Neural cell (in vitro differentiated cells): ENCODE measurements around the gene NUP210L. TPM values are rescaled to one million over a fixed set of nuclear protein-coding genes. Genes with fewer than 3 reads are reported as not detected.

Source experiments
- H2AFZ ChIP-seq: fragments of 200-600, 300-800 bp; sonication (generic), shearing (Covaris generic); 2 replicates; pipeline ENCODE4 v1.6.0; 2014; ENCODE audit warnings: low read depth, mild to moderate bottlenecking, antibody characterized with exemption, low read length, moderate library complexity
- H3F3A ChIP-seq: fragments of 200-600 bp; shearing (Covaris generic); 2 replicates; pipeline ENCODE4 v1.6.1; 2016; ENCODE audit warnings: mild to moderate bottlenecking, moderate library complexity, mixed read lengths, antibody characterized with exemption, low read length; ENCODE audit not compliant: insufficient read depth, poor library complexity, severe bottlenecking
- H3K27ac ChIP-seq: fragments of 200-600, 300-800 bp; sonication (generic), shearing (Covaris generic); 2 replicates; pipeline ENCODE4 v1.5.1; 2014; ENCODE audit warnings: mild to moderate bottlenecking, low read length, moderate library complexity
- H3K27me3 ChIP-seq: fragments of 300-800, 200-600 bp; sonication (generic), shearing (Covaris generic); 2 replicates; pipeline ENCODE4 v1.6.0; 2014; ENCODE audit warnings: mild to moderate bottlenecking, low read depth, low read length, moderate library complexity; ENCODE audit not compliant: insufficient read depth
- H3K36me3 ChIP-seq: fragments of 300-800, 200-600 bp; sonication (generic), shearing (Covaris generic); 2 replicates; pipeline ENCODE4 v1.5.1; 2014; ENCODE audit warnings: mild to moderate bottlenecking, antibody characterized with exemption, low read length, moderate library complexity; ENCODE audit not compliant: insufficient read depth
- H3K4me2 ChIP-seq: fragments of 300-800, 200-600 bp; sonication (generic), shearing (Covaris generic); 2 replicates; pipeline ENCODE4 v1.6.0; 2014; ENCODE audit warnings: mild to moderate bottlenecking, low read length
- H3K4me3 ChIP-seq: fragments of 300-800, 200-600 bp; sonication (generic), shearing (Covaris generic); 2 replicates; pipeline ENCODE4 v1.5.1; 2014; ENCODE audit warnings: mild to moderate bottlenecking, low read length, moderate library complexity
- H3K79me2 ChIP-seq: fragments of 200-600 bp; shearing (Covaris generic); replicated peaks from 2 replicates; pipeline ENCODE4 v1.6.0; 2014; ENCODE audit warnings: mild to moderate bottlenecking, low read length, moderate library complexity; ENCODE audit not compliant: insufficient read depth
- H3K9ac ChIP-seq: fragments of 300-800, 200-600 bp; sonication (generic), shearing (Covaris generic); 2 replicates; pipeline ENCODE4 v1.6.1; 2016; ENCODE audit warnings: mild to moderate bottlenecking, low read length, mixed read lengths
- H3K9me2 ChIP-seq: fragments of 200-600 bp; shearing (Covaris generic); 2 replicates; pipeline ENCODE4 v1.6.1; 2016; ENCODE audit warnings: mild to moderate bottlenecking, low read length, mixed read lengths; ENCODE audit not compliant: insufficient read depth
- H3K9me3 ChIP-seq: fragments of 200-600, 300-800 bp; sonication (generic), shearing (Covaris generic); 2 replicates; pipeline ENCODE4 v1.6.1; 2016; ENCODE audit warnings: mild to moderate bottlenecking, mixed run types, low read length, moderate library complexity, mixed read lengths
- H4K20me1 ChIP-seq: fragments of 200-600 bp; shearing (Covaris generic); 2 replicates; pipeline ENCODE4 v1.6.1; 2016; ENCODE audit warnings: mild to moderate bottlenecking, mixed run types; ENCODE audit not compliant: insufficient read depth
- CTCF ChIP-seq: fragments of 450-650 bp; IDR thresholded peaks from 2 replicates; pipeline ENCODE4 v1.5.1; 2014; ENCODE audit warnings: antibody characterized with exemption, mild to moderate bottlenecking, moderate library complexity; ENCODE audit not compliant: poor library complexity, severe bottlenecking
- EP300 ChIP-seq: fragments of 450-650 bp; conservative IDR thresholded peaks from 2 replicates; pipeline ENCODE4 v1.6.1; 2014; ENCODE audit warnings: antibody characterized with exemption, mild to moderate bottlenecking, moderate library complexity; ENCODE audit not compliant: poor library complexity, severe bottlenecking
- EZH2 ChIP-seq: fragments of 200-600, 300-800 bp; shearing (Covaris generic), sonication (generic); IDR thresholded peaks from 2 replicates; pipeline ENCODE4 v1.6.1; 2014; ENCODE audit warnings: antibody characterized with exemption, low read length, borderline replicate concordance, mild to moderate bottlenecking; ENCODE audit not compliant: insufficient read depth, poor library complexity, severe bottlenecking
- MXI1 ChIP-seq: fragments of 450-650 bp; conservative IDR thresholded peaks from 2 replicates; pipeline ENCODE4 v1.6.1; 2014; ENCODE audit warnings: antibody characterized with exemption, mild to moderate bottlenecking; ENCODE audit not compliant: poor library complexity, severe bottlenecking
- POLR2AphosphoS5 ChIP-seq: IDR thresholded peaks from 2 replicates; pipeline ENCODE4 v1.6.1; 2012
- RAD21 ChIP-seq: fragments of 450-650 bp; conservative IDR thresholded peaks from 2 replicates; pipeline ENCODE4 v1.6.1; 2014; ENCODE audit warnings: antibody characterized with exemption, mild to moderate bottlenecking, moderate library complexity
- SMC3 ChIP-seq: fragments of 450-650 bp; conservative IDR thresholded peaks from 2 replicates; pipeline ENCODE4 v1.6.1; 2014; ENCODE audit warnings: antibody characterized with exemption, mild to moderate bottlenecking, moderate library complexity; ENCODE audit not compliant: poor library complexity
- TAF1 ChIP-seq: IDR thresholded peaks from 2 replicates; pipeline ENCODE4 v1.6.1; 2012; ENCODE audit warnings: low read depth
- polyA plus RNA-seq: library from polyadenylated mRNA; depleted of rRNA; stranded (reverse); fragments of >200 nt; gene quantifications from 2 replicates; pipeline ENCODE4 v1.2.3, GENCODE V29; 2014
- small RNA-seq, 3 experiments: library from RNA; depleted of rRNA; stranded (forward); fragments of <200 nt; gene quantifications; one replicate each; pipeline ENCODE3, GENCODE V24; 2012
- TF ChIP-seq, protein P1 (sequence below): IDR thresholded peaks from 2 replicates; pipeline ENCODE4 v1.6.1; 2012; ENCODE audit warnings: borderline replicate concordance

The NUP210L gene
- polyA plus RNA-seq, 1 donor from 2014 or later = 0.09 TPM

DNA sequence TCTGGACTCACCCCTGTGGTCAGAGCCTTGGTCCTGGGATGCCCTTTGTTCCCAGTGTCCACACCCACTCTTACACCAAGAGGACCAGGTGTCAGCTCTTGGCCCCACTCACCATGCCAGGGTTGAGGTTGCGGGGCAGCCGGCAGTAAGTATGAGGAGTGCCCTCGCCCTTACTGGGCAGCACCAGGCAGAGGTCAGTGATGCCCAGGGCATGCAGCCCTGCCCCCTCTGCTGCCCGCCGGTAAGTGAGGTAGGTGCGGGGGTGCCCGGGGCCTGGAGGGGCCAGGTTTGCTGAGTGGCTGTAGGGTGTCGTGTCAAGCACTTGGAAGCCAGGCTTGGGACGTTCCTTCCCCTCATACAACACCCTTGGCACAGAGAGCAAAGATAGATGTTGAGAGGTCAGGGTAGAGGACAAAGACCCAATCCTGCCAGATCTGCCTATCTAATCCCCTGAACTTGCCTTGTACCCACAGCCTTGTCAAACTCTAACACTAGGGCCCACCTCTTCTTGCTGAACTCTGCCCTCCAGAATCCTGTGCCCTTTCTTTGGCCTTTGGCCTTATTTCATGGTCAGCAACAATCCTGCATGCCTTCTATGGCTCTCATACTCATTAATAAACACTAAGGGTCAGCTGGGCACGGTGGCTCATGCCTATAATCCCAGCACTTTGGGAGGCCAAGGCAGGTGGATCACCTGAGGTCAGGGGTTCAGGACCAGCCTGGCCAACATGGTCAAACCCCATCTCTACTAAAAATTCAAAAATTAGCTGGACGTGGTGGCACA, 211.9 kb downstream of the NUP210L start:
- Histone ChIP-seq H3K9me3 (no peaks in the 10 kb centered on the region), H3K4me3 (no peak overlapping the region), H3K27me3 (no peaks in the 10 kb centered on the region), H3K9ac (no peak overlapping the region), H3K9me2 (no peaks in the 10 kb centered on the region), H4K20me1 (no peaks in the 10 kb centered on the region), H3F3A (no peaks in the 10 kb centered on the region), H3K79me2 (peaks cover 4% of the 10 kb centered on the region), H3K4me2 (no peak overlapping the region), H2AFZ (no peak overlapping the region), H3K36me3 (no peaks in the 10 kb centered on the region), H3K27ac (no peak overlapping the region)
- TF ChIP-seq EZH2 (no peak), CTCF (no peak), TAF1 (no peak), SMC3 (no peak), POLR2AphosphoS5 (no peak), RAD21 (no peak), EP300 (no peak), MXI1 (no peak)
- TF ChIP-seq, protein P1, sequence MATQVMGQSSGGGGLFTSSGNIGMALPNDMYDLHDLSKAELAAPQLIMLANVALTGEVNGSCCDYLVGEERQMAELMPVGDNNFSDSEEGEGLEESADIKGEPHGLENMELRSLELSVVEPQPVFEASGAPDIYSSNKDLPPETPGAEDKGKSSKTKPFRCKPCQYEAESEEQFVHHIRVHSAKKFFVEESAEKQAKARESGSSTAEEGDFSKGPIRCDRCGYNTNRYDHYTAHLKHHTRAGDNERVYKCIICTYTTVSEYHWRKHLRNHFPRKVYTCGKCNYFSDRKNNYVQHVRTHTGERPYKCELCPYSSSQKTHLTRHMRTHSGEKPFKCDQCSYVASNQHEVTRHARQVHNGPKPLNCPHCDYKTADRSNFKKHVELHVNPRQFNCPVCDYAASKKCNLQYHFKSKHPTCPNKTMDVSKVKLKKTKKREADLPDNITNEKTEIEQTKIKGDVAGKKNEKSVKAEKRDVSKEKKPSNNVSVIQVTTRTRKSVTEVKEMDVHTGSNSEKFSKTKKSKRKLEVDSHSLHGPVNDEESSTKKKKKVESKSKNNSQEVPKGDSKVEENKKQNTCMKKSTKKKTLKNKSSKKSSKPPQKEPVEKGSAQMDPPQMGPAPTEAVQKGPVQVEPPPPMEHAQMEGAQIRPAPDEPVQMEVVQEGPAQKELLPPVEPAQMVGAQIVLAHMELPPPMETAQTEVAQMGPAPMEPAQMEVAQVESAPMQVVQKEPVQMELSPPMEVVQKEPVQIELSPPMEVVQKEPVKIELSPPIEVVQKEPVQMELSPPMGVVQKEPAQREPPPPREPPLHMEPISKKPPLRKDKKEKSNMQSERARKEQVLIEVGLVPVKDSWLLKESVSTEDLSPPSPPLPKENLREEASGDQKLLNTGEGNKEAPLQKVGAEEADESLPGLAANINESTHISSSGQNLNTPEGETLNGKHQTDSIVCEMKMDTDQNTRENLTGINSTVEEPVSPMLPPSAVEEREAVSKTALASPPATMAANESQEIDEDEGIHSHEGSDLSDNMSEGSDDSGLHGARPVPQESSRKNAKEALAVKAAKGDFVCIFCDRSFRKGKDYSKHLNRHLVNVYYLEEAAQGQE = no peak

Small RNAs within 50 kb of the gene (small RNA-seq; reads per million reads assigned to genes)
- gene MIR190B = 128 to 397 (median 396) reads per million in 3 experiments
- gene MIR5698 = 0 reads per million in 3 experiments
- gene MIR6737 = 0 to 0.82 (median 0) reads per million in 3 experiments
- 0 reads per million in 3 experiments for gene RNU6-179P

Other genes starting within 250 kb of the NUP210L start
- 12.0 and 12.8 TPM in 2 replicates for gene GATAD2B, start 232.1 kb downstream of the NUP210L start, polyA plus RNA-seq
- gene DENND4B, start 208.4 kb downstream of the NUP210L start, polyA plus RNA-seq = 25.3 and 30.9 TPM in 2 replicates
- 12.1 and 14.0 TPM in 2 replicates for gene CRTC2, start 196.5 kb downstream of the NUP210L start, polyA plus RNA-seq
- gene SLC39A1, start 191.5 kb downstream of the NUP210L start, polyA plus RNA-seq = 35.2 and 39.9 TPM in 2 replicates
- 12.4 and 18.0 TPM in 2 replicates for gene CREB3L4, start 187.2 kb downstream of the NUP210L start, polyA plus RNA-seq
- 257 and 265 TPM in 2 replicates for gene JTB, start 177.4 kb downstream of the NUP210L start, polyA plus RNA-seq
- 0.53 TPM in 1 of 2 replicates, not detected in the other for gene RAB13, start 168.7 kb downstream of the NUP210L start, polyA plus RNA-seq
- gene RPS27, start 164.3 kb downstream of the NUP210L start, polyA plus RNA-seq = 2,047 and 2,235 TPM in 2 replicates
- gene TPM3, start 37.0 kb upstream of the NUP210L start, polyA plus RNA-seq = 339 and 356 TPM in 2 replicates
- not detected in 2 replicates for gene CFAP141, start 51.3 kb upstream of the NUP210L start, polyA plus RNA-seq
- 41.4 and 44.7 TPM in 2 replicates for gene UBAP2L, start 65.9 kb upstream of the NUP210L start, polyA plus RNA-seq
- gene HAX1, start 117.6 kb upstream of the NUP210L start, polyA plus RNA-seq = 126 and 155 TPM in 2 replicates
- gene AQP10, start 166.0 kb upstream of the NUP210L start, polyA plus RNA-seq = not detected in 2 replicates
- 71.3 and 86.9 TPM in 2 replicates for gene ATP8B2, start 170.5 kb upstream of the NUP210L start, polyA plus RNA-seq